Skeletal muscle tissue (tissue), 4 donors: ENCODE measurements around the gene HLA-A. TPM values are rescaled to one million over a fixed set of nuclear protein-coding genes. Genes with fewer than 3 reads are reported as not detected.
"Not testable (repeated sequence)": the region's sequence is repeated elsewhere in the genome, so short reads cannot be mapped to it uniquely, and the experiment has no call there.

Experiments used
- H3K27ac ChIP-seq: one replicate; pipeline ENCODE4 v1.7.0; 2013; ENCODE audit warnings: mild to moderate bottlenecking, low read depth, low read length, inconsistent platforms
- H3K27me3 ChIP-seq, 3 donors: one replicate each; pipeline ENCODE4 v1.7.0; 2013; ENCODE audit warnings: low read length in 3 of 3; ENCODE audit not compliant: control insufficient read depth in 3 of 3, insufficient read depth in 3 of 3
- H3K36me3 ChIP-seq, 3 donors: one replicate each; pipeline ENCODE4 v1.7.0; 2013; ENCODE audit warnings: low read length in 3 of 3; ENCODE audit not compliant: control insufficient read depth in 3 of 3, insufficient read depth in 3 of 3
- H3K4me1 ChIP-seq, 3 donors: one replicate each; pipeline ENCODE4 v1.7.0; 2013; ENCODE audit warnings: low read length in 3 of 3, mild to moderate bottlenecking in 3 of 3; ENCODE audit not compliant: control insufficient read depth in 3 of 3, insufficient read depth in 3 of 3
- H3K4me3 ChIP-seq, 3 donors: one replicate each; pipeline ENCODE4 v1.7.0; 2013; ENCODE audit warnings: low read length in 3 of 3
- H3K9ac ChIP-seq, 3 donors: one replicate each; pipeline ENCODE4 v1.7.0; 2013; ENCODE audit warnings: low read length in 3 of 3, mild to moderate bottlenecking in 3 of 3, moderate library complexity in 2 of 3, low read depth in 1 of 3
- H3K9me3 ChIP-seq, 3 donors: one replicate each; pipeline ENCODE4 v1.7.0; 2013; ENCODE audit warnings: low read length in 3 of 3; ENCODE audit not compliant: control insufficient read depth in 3 of 3
- total RNA-seq: library from RNA; depleted of rRNA; stranded (reverse); fragments of >200 nt; gene quantifications from one replicate; pipeline ENCODE4 v1.2.3, GENCODE V29; 2014
- donor health status: Osteomylitis.

Gene HLA-A
- total RNA-seq, 1 donor from 2014 or later = 113 TPM

DNA sequence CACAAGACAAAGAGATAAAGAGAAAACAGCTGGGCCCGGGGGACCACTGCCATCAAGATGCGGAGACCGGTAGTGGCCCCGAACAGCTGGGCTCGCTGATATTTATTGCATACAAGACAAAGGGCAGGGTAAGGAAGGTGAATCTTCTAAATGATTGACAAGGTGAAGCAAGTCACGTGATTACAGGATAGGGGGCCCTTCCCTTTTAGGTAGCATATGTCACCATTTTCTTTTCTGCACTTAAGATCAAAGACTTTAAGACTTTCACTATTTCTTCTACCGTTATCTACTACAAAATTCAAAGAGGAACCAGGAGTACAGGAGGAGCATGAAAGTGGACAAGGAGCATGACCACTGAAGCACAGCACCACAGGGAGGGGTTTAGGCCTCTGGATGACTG is 12.3 kb upstream of the HLA-A start:
- not testable (repeated sequence) for H3K9ac ChIP-seq, H3K4me1 ChIP-seq, H3K36me3 ChIP-seq, H3K27ac ChIP-seq, H3K27me3 ChIP-seq, H3K4me3 ChIP-seq, H3K9me3 ChIP-seq

- Histone ChIP-seq H3K4me3 (no peak overlapping the region), H3K36me3 (no peaks in the 10 kb centered on the region), H3K27me3 (no peaks in the 10 kb centered on the region), H3K4me1 (no peaks in the 10 kb centered on the region), H3K9ac (no peak overlapping the region), H3K9me3 (no peaks in the 10 kb centered on the region), H3K27ac (no peak overlapping the region)
These were observed 8.4 kb upstream of the HLA-A start for GRCh38 chr6:29933955-29934354.

DNA sequence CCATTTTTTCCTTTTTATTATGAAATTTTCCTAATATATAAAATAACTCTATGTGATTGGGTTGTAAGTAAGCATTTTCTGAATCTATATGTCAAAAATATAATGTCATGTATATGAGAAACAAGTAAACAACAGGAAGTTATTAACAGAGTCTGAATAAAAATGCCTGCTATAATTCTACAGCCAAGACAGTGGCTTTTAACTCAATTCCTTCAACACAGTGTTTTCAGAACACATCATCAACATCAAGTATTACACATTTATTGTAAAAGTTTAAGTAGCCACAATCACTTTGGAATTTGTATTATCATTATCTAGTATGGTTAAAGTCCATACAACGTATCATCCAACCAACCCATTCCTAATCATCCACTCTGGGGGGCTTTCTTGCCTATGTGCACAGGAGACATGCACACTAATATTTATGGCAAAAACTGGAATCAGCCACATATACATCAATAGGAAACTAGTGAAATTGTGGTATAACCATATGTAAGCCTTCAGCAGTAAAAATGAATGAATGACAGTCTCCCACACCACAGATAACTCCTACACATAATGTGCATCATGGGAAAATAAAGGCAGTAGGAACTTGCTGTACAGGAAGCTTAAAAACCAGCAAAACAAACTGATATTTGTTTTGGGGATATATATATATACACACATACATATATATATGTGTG is 6.9 kb upstream of the HLA-A start:
- H3K9ac ChIP-seq = no peak overlapping the region
- H3K36me3 ChIP-seq = no peaks in the 10 kb centered on the region
- no peaks in the 10 kb centered on the region for H3K4me1 ChIP-seq
- H3K27me3 ChIP-seq = no peaks in the 10 kb centered on the region
- H3K9me3 ChIP-seq = no peaks in the 10 kb centered on the region
- H3K4me3 ChIP-seq = no peak overlapping the region
- no peak overlapping the region for H3K27ac ChIP-seq

DNA sequence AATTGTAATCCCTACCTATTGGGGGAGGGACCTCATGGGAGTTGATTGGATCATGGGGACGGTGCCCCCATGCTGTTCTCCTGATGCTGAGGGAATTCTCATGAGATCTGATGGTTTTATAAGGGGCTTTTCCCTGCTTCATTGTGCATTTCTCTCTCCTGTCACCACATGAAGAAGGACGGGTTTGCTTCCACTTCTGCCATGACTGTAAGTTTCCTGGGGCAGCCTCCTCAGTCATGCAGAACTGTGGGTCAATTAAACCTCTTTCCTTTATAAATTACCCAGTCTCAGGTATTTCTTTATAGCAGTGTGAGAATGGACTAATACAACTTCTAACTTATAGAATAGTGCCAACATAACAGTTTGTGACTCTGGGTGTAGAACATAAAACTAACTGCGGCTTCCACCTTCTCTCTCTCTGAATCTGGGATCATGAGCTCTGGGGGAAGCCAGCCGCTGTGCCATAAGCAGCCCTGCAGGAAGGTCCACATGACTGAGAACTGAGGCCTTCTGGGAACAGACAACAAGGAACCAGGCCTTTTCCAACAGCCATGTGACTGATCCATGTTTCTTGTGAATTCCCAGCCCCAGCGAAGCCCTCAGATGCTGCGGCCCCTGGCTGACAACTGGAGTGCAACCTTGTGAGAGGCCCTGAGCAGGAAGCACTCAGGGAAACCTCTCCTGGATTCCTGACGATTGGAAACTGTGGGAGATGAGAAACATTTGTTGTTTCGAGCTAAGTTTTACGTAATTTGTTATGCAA is 3.4 kb upstream of the HLA-A start:
- Histone ChIP-seq H3K4me1 (peaks cover 5 to 9% (median 7%) of the 10 kb centered on the region in 3 donors), H3K36me3 (peaks cover 0 to 2% (median 2%) of the 10 kb centered on the region in 3 donors), H3K27ac (no peak overlapping the region), H3K9me3 (no peaks in the 10 kb centered on the region), H3K4me3 (no peak overlapping the region), H3K27me3 (no peaks in the 10 kb centered on the region), H3K9ac (no peak overlapping the region)

GRCh38 chr6:29941016-29941415 is 1.3 kb upstream of the HLA-A start:
- Histone ChIP-seq H3K27ac (peak overlapping the region; percentile 95), H3K27me3 (no peaks in the 10 kb centered on the region), H3K4me3 (no peak overlapping the region), H3K9ac (no peak overlapping the region), H3K4me1 (peaks cover 15 to 26% (median 20%) of the 10 kb centered on the region in 3 donors), H3K36me3 (peaks cover 0 to 16% (median 13%) of the 10 kb centered on the region in 3 donors), H3K9me3 (no peaks in the 10 kb centered on the region)

DNA sequence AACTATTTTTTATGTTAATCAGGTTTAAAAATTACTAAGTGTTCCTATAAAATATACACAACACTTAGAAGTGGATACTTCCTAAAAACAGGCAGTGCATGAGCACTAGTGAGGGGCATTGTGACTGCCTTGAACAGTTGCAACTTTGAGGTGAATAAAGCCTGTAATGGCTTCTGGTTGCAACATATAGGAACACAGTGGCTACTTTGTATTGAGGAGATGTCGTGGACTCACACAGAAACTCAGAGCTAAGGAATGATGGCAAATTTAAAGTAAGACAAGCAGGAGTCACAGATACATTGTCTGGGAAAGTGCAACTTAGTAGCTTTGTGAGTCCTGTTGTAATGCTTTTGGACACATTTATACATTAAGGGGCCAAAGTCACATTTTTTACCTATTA is 861 bp upstream of the HLA-A start:
- Histone ChIP-seq H3K27ac (peak overlapping the region; percentile 95), H3K4me1 (peaks cover 15 to 26% (median 20%) of the 10 kb centered on the region in 3 donors), H3K36me3 (peaks cover 0 to 16% (median 13%) of the 10 kb centered on the region in 3 donors), H3K27me3 (no peaks in the 10 kb centered on the region), H3K9ac (peak overlapping the region; percentile 73 to 94 (median 82)), H3K4me3 (peak overlapping the region; percentile 67 to 83 (median 72)), H3K9me3 (no peaks in the 10 kb centered on the region)

DNA sequence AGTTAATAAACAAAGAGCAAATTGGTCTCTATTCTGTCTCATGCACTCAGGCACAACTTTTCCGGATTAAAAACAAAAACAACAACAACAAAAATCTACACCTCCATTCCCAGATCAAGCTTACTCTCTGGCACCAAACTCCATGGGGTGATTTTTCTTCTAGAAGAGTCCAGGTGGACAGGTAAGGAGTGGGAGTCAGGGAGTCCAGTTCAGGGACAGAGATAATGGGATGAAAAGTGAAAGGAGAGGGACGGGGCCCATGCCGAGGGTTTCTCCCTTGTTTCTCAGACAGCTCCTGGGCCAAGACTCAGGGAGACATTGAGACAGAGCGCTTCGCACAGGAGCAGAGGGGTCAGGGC is 437 bp upstream of the HLA-A start:
- peak overlapping the region; percentile 95 for H3K27ac ChIP-seq

DNA sequence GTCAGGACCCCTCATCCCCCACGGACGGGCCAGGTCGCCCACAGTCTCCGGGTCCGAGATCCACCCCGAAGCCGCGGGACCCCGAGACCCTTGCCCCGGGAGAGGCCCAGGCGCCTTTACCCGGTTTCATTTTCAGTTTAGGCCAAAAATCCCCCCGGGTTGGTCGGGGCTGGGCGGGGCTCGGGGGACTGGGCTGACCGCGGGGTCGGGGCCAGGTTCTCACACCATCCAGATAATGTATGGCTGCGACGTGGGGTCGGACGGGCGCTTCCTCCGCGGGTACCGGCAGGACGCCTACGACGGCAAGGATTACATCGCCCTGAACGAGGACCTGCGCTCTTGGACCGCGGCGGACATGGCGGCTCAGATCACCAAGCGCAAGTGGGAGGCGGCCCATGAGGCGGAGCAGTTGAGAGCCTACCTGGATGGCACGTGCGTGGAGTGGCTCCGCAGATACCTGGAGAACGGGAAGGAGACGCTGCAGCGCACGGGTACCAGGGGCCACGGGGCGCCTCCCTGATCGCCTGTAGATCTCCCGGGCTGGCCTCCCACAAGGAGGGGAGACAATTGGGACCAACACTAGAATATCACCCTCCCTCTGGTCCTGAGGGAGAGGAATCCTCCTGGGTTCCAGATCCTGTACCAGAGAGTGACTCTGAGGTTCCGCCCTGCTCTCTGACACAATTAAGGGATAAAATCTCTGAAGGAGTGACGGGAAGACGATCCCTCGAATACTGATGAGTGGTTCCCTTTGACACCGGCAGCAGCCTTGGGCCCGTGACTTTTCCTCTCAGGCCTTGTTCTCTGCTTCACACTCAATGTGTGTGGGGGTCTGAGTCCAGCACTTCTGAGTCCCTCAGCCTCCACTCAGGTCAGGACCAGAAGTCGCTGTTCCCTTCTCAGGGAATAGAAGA is 978 bp downstream of the HLA-A start:
- Histone ChIP-seq H3K9me3 (no peaks in the 10 kb centered on the region), H3K36me3 (peaks cover 2 to 19% (median 17%) of the 10 kb centered on the region in 3 donors), H3K4me1 (peaks cover 15 to 26% (median 20%) of the 10 kb centered on the region in 3 donors), H3K4me3 (peak overlapping the region; percentile 67 to 83 (median 72)), H3K27ac (peak overlapping the region; percentile 95), H3K27me3 (no peaks in the 10 kb centered on the region), H3K9ac (peak overlapping the region; percentile 73 to 94 (median 82))

More for the DNA sequence above, 437 bp upstream of the HLA-A start:
- H3K4me1 ChIP-seq = peaks cover 15 to 26% (median 20%) of the 10 kb centered on the region in 3 donors
- peak overlapping the region; percentile 73 to 94 (median 82) for H3K9ac ChIP-seq
- H3K9me3 ChIP-seq = no peaks in the 10 kb centered on the region
- no peaks in the 10 kb centered on the region for H3K27me3 ChIP-seq
- H3K36me3 ChIP-seq = peaks cover 0 to 16% (median 13%) of the 10 kb centered on the region in 3 donors
- H3K4me3 ChIP-seq = peak overlapping the region; percentile 67 to 83 (median 72)

- peak overlapping the region in 1 of 3 donors; percentile 48 for H3K4me3 ChIP-seq
- H3K27ac ChIP-seq = no peak overlapping the region
- H3K9ac ChIP-seq = no peak overlapping the region
- peaks cover 10 to 25% (median 21%) of the 10 kb centered on the region in 3 donors for H3K36me3 ChIP-seq
- peaks cover 15 to 30% (median 20%) of the 10 kb centered on the region in 3 donors for H3K4me1 ChIP-seq
- H3K9me3 ChIP-seq = no peaks in the 10 kb centered on the region
- H3K27me3 ChIP-seq = no peaks in the 10 kb centered on the region
These were observed 3.0 kb downstream of the HLA-A start for GRCh38 chr6:29945281-29945820.
